Mucosa of descending colon (tissue), 3 donors: ENCODE data around the gene ACAA2. TPM values are rescaled to one million over a fixed set of nuclear protein-coding genes. Genes with fewer than 3 reads are reported as not detected.

Source experiments
- ATAC-seq: fragments of 200-7000 bp; cut with Tn5 transposase; one replicate; pipeline ENCODE4 v1.9.1; 2020; ENCODE audit warnings: mild to moderate bottlenecking, moderate library complexity
- DNase-seq, 3 donors: peaks; one replicate each; pipeline ENCODE4 v3.0.0-alpha.2; 2020
- H3K36me3 ChIP-seq: fragments of 200-600 bp; one replicate; pipeline ENCODE4 v1.8.0; 2021; ENCODE audit warnings: low read depth, mild to moderate bottlenecking
- H3K4me1 ChIP-seq: fragments of 200-600 bp; one replicate; pipeline ENCODE4 v1.8.0; 2021; ENCODE audit warnings: low read depth, mild to moderate bottlenecking
- H3K4me3 ChIP-seq: fragments of 200-600 bp; one replicate; pipeline ENCODE4 v1.8.0; 2021; ENCODE audit warnings: mild to moderate bottlenecking
- H3K9me3 ChIP-seq: fragments of 200-600 bp; one replicate; pipeline ENCODE4 v1.8.0; 2021; ENCODE audit warnings: mild to moderate bottlenecking
- intact Hi-C, 2 donors: fragments of 100-400 bp; cut with DNase I in 1 of 2; cut with micrococcal nuclease in 1 of 2; formaldehyde crosslinking; loops; one replicate each; pipeline versions ENCODE4 v1.11.0 to v1.11.1; 2022; cut with DNase I, micrococcal nuclease
- total RNA-seq, 3 donors: library from RNA; stranded (reverse); fragmentation: NEBNext Ultra II Directional in 2 of 3; extraction: Animal tissue kit (Norgen Biotek cat#: 25700) in 2 of 3; gene quantifications; one replicate each; pipeline versions ENCODE4 v1.2.1 to v1.2.4, GENCODE V29; 2021 to 2023
- TF ChIP-seq, protein P1 (sequence below): fragments of 200-600 bp; IDR thresholded peaks from one replicate; pipeline ENCODE4 v1.8.0; 2022; ENCODE audit warnings: antibody characterized with exemption, mild to moderate bottlenecking
- donor health status: DM: no; HTN: no; CAD: no; lungs with moderate emphysema.
- donor health status: DM: no; HTN: no; CAD: no.
- donor health status: DM: no; HTN: yes; CAD: no.

The ACAA2 gene
- total RNA-seq, 3 donors from 2014 or later, result 148 to 332 (median 281) TPM

DNA sequence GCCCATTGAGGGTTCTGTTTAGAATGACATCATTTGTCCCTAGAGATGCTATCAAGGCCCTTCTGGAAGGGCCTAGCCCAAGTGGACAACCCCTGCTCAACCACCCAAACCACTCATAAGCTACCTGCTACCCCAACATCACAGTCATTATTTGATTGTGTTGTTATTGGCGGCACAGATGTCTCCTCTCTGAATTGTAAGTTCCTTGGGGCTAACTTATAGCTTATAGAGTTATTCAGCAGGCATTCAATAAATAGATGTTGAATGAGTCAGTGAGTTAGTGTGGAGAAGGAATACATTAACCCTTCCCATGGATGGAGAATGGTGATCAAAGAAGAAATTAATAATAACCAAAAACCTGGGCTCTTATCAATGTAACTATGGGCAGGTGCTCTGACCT lies 80.0 kb downstream of the ACAA2 start:
- ATAC-seq (no peak), DNase-seq (no peak)
- Histone ChIP-seq H3K36me3 (no peaks in the 10 kb centered on the region), H3K9me3 (no peaks in the 10 kb centered on the region), H3K4me1 (peaks cover 4% of the 10 kb centered on the region), H3K4me3 (no peak overlapping the region)
- intact Hi-C loops, result no loop called here
- TF ChIP-seq, protein P1, sequence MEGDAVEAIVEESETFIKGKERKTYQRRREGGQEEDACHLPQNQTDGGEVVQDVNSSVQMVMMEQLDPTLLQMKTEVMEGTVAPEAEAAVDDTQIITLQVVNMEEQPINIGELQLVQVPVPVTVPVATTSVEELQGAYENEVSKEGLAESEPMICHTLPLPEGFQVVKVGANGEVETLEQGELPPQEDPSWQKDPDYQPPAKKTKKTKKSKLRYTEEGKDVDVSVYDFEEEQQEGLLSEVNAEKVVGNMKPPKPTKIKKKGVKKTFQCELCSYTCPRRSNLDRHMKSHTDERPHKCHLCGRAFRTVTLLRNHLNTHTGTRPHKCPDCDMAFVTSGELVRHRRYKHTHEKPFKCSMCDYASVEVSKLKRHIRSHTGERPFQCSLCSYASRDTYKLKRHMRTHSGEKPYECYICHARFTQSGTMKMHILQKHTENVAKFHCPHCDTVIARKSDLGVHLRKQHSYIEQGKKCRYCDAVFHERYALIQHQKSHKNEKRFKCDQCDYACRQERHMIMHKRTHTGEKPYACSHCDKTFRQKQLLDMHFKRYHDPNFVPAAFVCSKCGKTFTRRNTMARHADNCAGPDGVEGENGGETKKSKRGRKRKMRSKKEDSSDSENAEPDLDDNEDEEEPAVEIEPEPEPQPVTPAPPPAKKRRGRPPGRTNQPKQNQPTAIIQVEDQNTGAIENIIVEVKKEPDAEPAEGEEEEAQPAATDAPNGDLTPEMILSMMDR, result no peak
